CD4-positive, alpha-beta T cell treated with Interleukin-1 beta for 1 hour (primary cell): Measurements from ENCODE around the gene COL23A1.
"Not testable (repeated sequence)": the region's sequence is repeated elsewhere in the genome, so short reads cannot be mapped to it uniquely, and the experiment has no call there.

Experiments
- DNase-seq, 2 donors: peaks; one replicate each; pipeline ENCODE4 v3.0.0-alpha.2; 2020 to 2022

Gene COL23A1

GRCh38 chr5:178499352-178499751, 90.8 kb downstream of the COL23A1 start:
- DNase-seq = no peak

- no peak for DNase-seq
These were observed 93.6 kb downstream of the COL23A1 start for GRCh38 chr5:178496642-178497041.

- DNase-seq = no peak
These were observed 94.0 kb downstream of the COL23A1 start for GRCh38 chr5:178496214-178496613.

- no peak for DNase-seq
These were observed 94.5 kb downstream of the COL23A1 start for GRCh38 chr5:178495706-178496105.

- no peak for DNase-seq
These were observed 97.9 kb downstream of the COL23A1 start for GRCh38 chr5:178492278-178492677.

- no peak for DNase-seq
These were observed 99.1 kb downstream of the COL23A1 start for GRCh38 chr5:178490935-178491652.

- no peak for DNase-seq
These were observed 100.8 kb downstream of the COL23A1 start for GRCh38 chr5:178489271-178489976.

- DNase-seq = no peak
These were observed 101.5 kb downstream of the COL23A1 start for GRCh38 chr5:178488696-178489095.

GRCh38 chr5:178487911-178488600, 102.1 kb downstream of the COL23A1 start:
- DNase-seq = no peak

GRCh38 chr5:178486878-178487512, 103.2 kb downstream of the COL23A1 start:
- DNase-seq = not testable (repeated sequence)

GRCh38 chr5:178486239-178486641, 104.0 kb downstream of the COL23A1 start:
- DNase-seq = no peak

GRCh38 chr5:178483620-178484019, 106.6 kb downstream of the COL23A1 start:
- peak; percentile 56 to 75 for DNase-seq

GRCh38 chr5:178479261-178479660, 110.9 kb downstream of the COL23A1 start:
- no peak for DNase-seq

- DNase-seq = no peak
These were observed 111.8 kb downstream of the COL23A1 start for GRCh38 chr5:178478370-178478769.

- no peak for DNase-seq
These were observed 112.4 kb downstream of the COL23A1 start for GRCh38 chr5:178477802-178478201.

GRCh38 chr5:178476972-178477754, 113.0 kb downstream of the COL23A1 start:
- DNase-seq = peak; percentile 10 to 27

GRCh38 chr5:178476531-178476930, 113.7 kb downstream of the COL23A1 start:
- DNase-seq = no peak

- no peak for DNase-seq
These were observed 114.8 kb downstream of the COL23A1 start for GRCh38 chr5:178475422-178475821.

GRCh38 chr5:178474562-178475184, 115.5 kb downstream of the COL23A1 start:
- DNase-seq = no peak

- DNase-seq = no peak
These were observed 116.3 kb downstream of the COL23A1 start for GRCh38 chr5:178473854-178474253.

GRCh38 chr5:178472138-178472537, 118.1 kb downstream of the COL23A1 start:
- no peak for DNase-seq

GRCh38 chr5:178471711-178472110, 118.5 kb downstream of the COL23A1 start:
- DNase-seq = no peak
